Small intestine (tissue), 7 donors: ENCODE data around the gene SULT1A2. TPM values are rescaled to one million over a fixed set of nuclear protein-coding genes. Genes with fewer than 3 reads are reported as not detected.
"Not testable (repeated sequence)": the region's sequence is repeated elsewhere in the genome, so short reads cannot be mapped to it uniquely, and the experiment has no call there.

Experiments used
- DNase-seq, 2 donors: peaks; one replicate each; pipeline versions ENCODE4 v3.0.0 to v3.0.0-alpha.2; 2013
- FAIRE-seq: peaks from 2 replicates; lab custom pipeline; 2012; peaks lifted over from hg19 to GRCh38; lab: Jason Lieb, UNC
- H3K27ac ChIP-seq, 3 donors: one replicate each; pipeline ENCODE4 v1.5.1; 2013; ENCODE audit warnings: low read length in 2 of 3, mild to moderate bottlenecking in 2 of 3, control low read depth in 1 of 3, inconsistent platforms in 1 of 3, low read depth in 1 of 3, moderate library complexity in 1 of 3
- H3K27me3 ChIP-seq, 3 donors: one replicate each; pipeline ENCODE4 v1.6.1; 2013; ENCODE audit warnings: low read length in 3 of 3, inconsistent platforms in 1 of 3; ENCODE audit not compliant: control insufficient read depth in 3 of 3, insufficient read depth in 3 of 3
- H3K36me3 ChIP-seq, 3 donors: one replicate each; pipeline ENCODE4 v1.6.1; 2013; ENCODE audit warnings: low read length in 3 of 3, inconsistent platforms in 1 of 3, low read depth in 1 of 3, mild to moderate bottlenecking in 1 of 3, moderate library complexity in 1 of 3; ENCODE audit not compliant: control insufficient read depth in 3 of 3, insufficient read depth in 2 of 3
- H3K4me1 ChIP-seq, 3 donors: one replicate each; pipeline ENCODE4 v1.6.1; 2013; ENCODE audit warnings: low read length in 2 of 3, inconsistent platforms in 1 of 3, low read depth in 1 of 3, mild to moderate bottlenecking in 1 of 3, moderate library complexity in 1 of 3; ENCODE audit not compliant: control insufficient read depth in 3 of 3, insufficient read depth in 2 of 3
- H3K4me3 ChIP-seq, 3 donors: one replicate each; pipeline ENCODE4 v1.5.1; 2013; ENCODE audit warnings: low read length in 3 of 3, control low read depth in 1 of 3, inconsistent platforms in 1 of 3, low read depth in 1 of 3, mild to moderate bottlenecking in 1 of 3, moderate library complexity in 1 of 3
- H3K9me3 ChIP-seq, 2 donors: one replicate each; pipeline ENCODE4 v1.6.1; 2013; ENCODE audit warnings: low read depth in 1 of 2, low read length in 1 of 2; ENCODE audit not compliant: control insufficient read depth in 2 of 2, insufficient read depth in 1 of 2
- WGBS, 3 donors: extraction: QIAGEN DNeasy Blood & Tissue Kit; methylation state at CpG; one replicate each; pipeline ENCODE4 v1.1.7; 2013; 5-methylcytosine and 5-hydroxymethylcytosine counted together
- polyA plus RNA-seq, 4 donors: library from polyadenylated mRNA; stranded (reverse) in 3 of 4; unstranded in 1 of 4; fragments of 200-250 nt in 3 of 4; fragments of 120-200 nt in 1 of 4; gene quantifications; one replicate each; pipeline versions ENCODE4 v1.2.1 to v1.2.3, GENCODE V29; 2013
- donor health status: healthy with polysubstance abuse.
- donor health status: control.
- donor health status: control.
- donor health status: Bipolar disorder and iron deficiency.
- donor health status: healthy.

The SULT1A2 gene
- polyA plus RNA-seq, 4 donors: 6.5 to 321 (median 123) TPM

GRCh38 chr16:28599377-28600285, 2.8 kb upstream of the SULT1A2 start:
- not testable (repeated sequence) for H3K27ac ChIP-seq, H3K4me3 ChIP-seq, H3K9me3 ChIP-seq, H3K27me3 ChIP-seq, DNase-seq
- Histone ChIP-seq H3K36me3 (peaks cover 0 to 20% (median 0%) of the 10 kb centered on the region in 3 donors), H3K4me1 (peaks cover 0 to 27% (median 2%) of the 10 kb centered on the region in 3 donors)
- no CpG with 5 or more reads among the region's 17 CpGs for whole genome bisulfite sequencing, 3 donors
- FAIRE-seq: peak; percentile 19

GRCh38 chr16:28597692-28598261, 927 bp upstream of the SULT1A2 start:
- Histone ChIP-seq H3K4me3 (no peak overlapping the region), H3K4me1 (peaks cover 0 to 31% (median 2%) of the 10 kb centered on the region in 3 donors), H3K27ac (peak overlapping the region; percentile 71 to 83 (median 72)), H3K9me3 (no peaks in the 10 kb centered on the region), H3K27me3 (no peaks in the 10 kb centered on the region), H3K36me3 (peaks cover 0 to 18% (median 0%) of the 10 kb centered on the region in 3 donors)
- 37 to 63% (median 37%) methylated on average over 9 of the region's 9 CpGs for WGBS, 3 donors
- peak; percentile 61 to 84 for DNase-seq
- no peak for FAIRE-seq

GRCh38 chr16:28596115-28596630, 677 bp downstream of the SULT1A2 start:
- Histone ChIP-seq H3K27me3 (no peaks in the 10 kb centered on the region), H3K36me3 (peaks cover under 1 to 34% (median 2%) of the 10 kb centered on the region in 3 donors), H3K4me1 (peaks cover 0 to 28% (median 2%) of the 10 kb centered on the region in 3 donors), H3K4me3 (peak overlapping the region in 2 of 3 donors; percentile 39 to 51), H3K27ac (peak overlapping the region in 2 of 3 donors; percentile 57 to 85), H3K9me3 (no peaks in the 10 kb centered on the region)
- 42 to 72% (median 64%) methylated on average over 8 of the region's 8 CpGs for WGBS, 3 donors
- FAIRE-seq (no peak), DNase-seq (peak in 1 of 2 donors; percentile 25)

GRCh38 chr16:28595451-28595850, 1.4 kb downstream of the SULT1A2 start:
- FAIRE-seq, H3K9me3 ChIP-seq, H3K27ac ChIP-seq, H3K27me3 ChIP-seq: not testable (repeated sequence)
- Histone ChIP-seq H3K4me1 (peaks cover 0 to 28% (median 2%) of the 10 kb centered on the region in 3 donors), H3K36me3 (peaks cover 3 to 41% (median 4%) of the 10 kb centered on the region in 3 donors), H3K4me3 (peak overlapping the region in 1 of 3 donors; percentile 16)
- peak in 1 of 2 donors; percentile 51 for DNase-seq
- WGBS, 3 donors: 65 to 78% (median 69%) methylated on average over 4 to 6 of the region's 6 CpGs

- 89 to 94% (median 92%) methylated on average over 12 to 13 of the region's 13 CpGs for whole genome bisulfite sequencing, 3 donors
- no peak for FAIRE-seq
Observed at GRCh38 chr16:28592979-28593553, 3.8 kb downstream of the SULT1A2 start.

GRCh38 chr16:28592511-28592910, 4.3 kb downstream of the SULT1A2 start:
- Histone ChIP-seq H3K27ac (no peak overlapping the region), H3K4me3 (no peak overlapping the region), H3K4me1 (peaks cover 0 to 20% (median 0%) of the 10 kb centered on the region in 3 donors), H3K27me3 (no peaks in the 10 kb centered on the region), H3K36me3 (peaks cover 7 to 66% (median 11%) of the 10 kb centered on the region in 3 donors), H3K9me3 (no peaks in the 10 kb centered on the region)
- WGBS, 3 donors: 85 to 93% (median 92%) methylated on average over 5 of the region's 5 CpGs
- DNase-seq: no peak
- FAIRE-seq: no peak

More at GRCh38 chr16:28592979-28593553, 3.8 kb downstream of the SULT1A2 start:
- Histone ChIP-seq H3K36me3 (peaks cover 6 to 61% (median 11%) of the 10 kb centered on the region in 3 donors), H3K27me3 (no peaks in the 10 kb centered on the region), H3K4me1 (peaks cover 0 to 22% (median 2%) of the 10 kb centered on the region in 3 donors), H3K4me3 (no peak overlapping the region), H3K27ac (no peak overlapping the region), H3K9me3 (no peaks in the 10 kb centered on the region)
- DNase-seq: no peak

GRCh38 chr16:28591355-28591754, 5.5 kb downstream of the SULT1A2 start:
- FAIRE-seq: no peak
- Histone ChIP-seq H3K9me3 (no peaks in the 10 kb centered on the region), H3K27ac (no peak overlapping the region), H3K27me3 (no peaks in the 10 kb centered on the region), H3K4me3 (no peak overlapping the region), H3K4me1 (peaks cover 0 to 11% (median 0%) of the 10 kb centered on the region in 3 donors), H3K36me3 (peaks cover 10 to 71% (median 11%) of the 10 kb centered on the region in 3 donors)
- 86 to 93% (median 93%) methylated on average over 6 of the region's 6 CpGs for WGBS, 3 donors
- DNase-seq: no peak
